Thyroid gland (tissue), 4 donors: Measurements from ENCODE around the gene ARHGEF28. TPM values are rescaled to one million over a fixed set of nuclear protein-coding genes. Genes with fewer than 3 reads are reported as not detected.

Source experiments
- DNase-seq, 2 donors: peaks; one replicate each; pipeline ENCODE4 v3.0.0-alpha.2; 2019
- H3K27ac ChIP-seq, 3 donors: fragments of 200-600 bp; sonication (generic); 1 replicate in 2 of 3; 2 replicates in 1 of 3; pipeline ENCODE4 v1.5.1; 2016 to 2019; ENCODE audit warnings: mild to moderate bottlenecking in 1 of 3, moderate library complexity in 1 of 3
- H3K27me3 ChIP-seq: fragments of 200-600 bp; sonication (generic); one replicate; pipeline ENCODE4 v1.5.1; 2019
- H3K36me3 ChIP-seq, 2 donors: fragments of 200-600 bp; sonication (generic); one replicate each; pipeline ENCODE4 v1.5.1; 2016 to 2019
- H3K4me1 ChIP-seq, 2 donors: fragments of 200-600 bp; sonication (generic); one replicate each; pipeline ENCODE4 v1.5.1; 2017 to 2019
- H3K4me3 ChIP-seq, 3 donors: fragments of 200-600 bp; sonication (generic); replicated peaks in 1 of 3; 1 replicate in 2 of 3; 2 replicates in 1 of 3; pipeline ENCODE4 v1.5.1; 2016; ENCODE audit warnings: mild to moderate bottlenecking in 1 of 3
- H3K9me3 ChIP-seq: fragments of 200-600 bp; sonication (generic); one replicate; pipeline ENCODE4 v1.5.1; 2017
- CTCF ChIP-seq, 6 experiments: fragments of 200-600 bp in 3 of 6; fragments of 450-650 bp in 3 of 6; sonication (generic) in 3 of 6; IDR thresholded peaks; one replicate each; pipeline ENCODE4 v1.5.1; 2016 to 2019; ENCODE audit warnings: antibody characterized with exemption in 6 of 6, mild to moderate bottlenecking in 2 of 6, inconsistent platforms in 1 of 6, moderate library complexity in 1 of 6
- POLR2A ChIP-seq, 2 donors: fragments of 450-650 bp; IDR thresholded peaks; one replicate each; pipeline ENCODE4 v1.6.1; 2017; ENCODE audit warnings: antibody characterized with exemption in 2 of 2, mild to moderate bottlenecking in 2 of 2, moderate library complexity in 1 of 2
- whole genome bisulfite sequencing, 2 donors: methylation state at CpG; one replicate each; pipeline ENCODE4 v1.1.5; 2017; 5-methylcytosine and 5-hydroxymethylcytosine counted together
- intact Hi-C: fragments of 100-400 bp; cut with DNase I; formaldehyde crosslinking; loops from one replicate; pipeline ENCODE4 v1.15.1; 2023
- total RNA-seq, 4 donors: library from RNA; depleted of rRNA; stranded (reverse); fragments of >200 nt; gene quantifications; one replicate each; pipeline ENCODE4 v1.2.3, GENCODE V29; 2016

ARHGEF28 gene
- total RNA-seq, 4 donors from 2014 or later, result 43.6 to 58.8 (median 55.3) TPM

- intact Hi-C loops, result no loop called here
- 67% methylated on average over 8 of the region's 8 CpGs for WGBS, 2 donors
- H3K4me3 ChIP-seq, result no peak overlapping the region
- H3K27me3 ChIP-seq, result no peaks in the 10 kb centered on the region
- TF ChIP-seq CTCF (IDR thresholded peaks at IDR 0.05) (no peak), POLR2A (IDR thresholded peaks at IDR 0.05) (no peak)
- no peaks in the 10 kb centered on the region for H3K4me1 ChIP-seq
- H3K9me3 ChIP-seq, result no peaks in the 10 kb centered on the region
- DNase-seq, result no peak
- no peaks in the 10 kb centered on the region for H3K36me3 ChIP-seq
- no peak overlapping the region for H3K27ac ChIP-seq
These were observed 342.7 kb downstream of the ARHGEF28 start for GRCh38 chr5:73968729-73969128.

DNA sequence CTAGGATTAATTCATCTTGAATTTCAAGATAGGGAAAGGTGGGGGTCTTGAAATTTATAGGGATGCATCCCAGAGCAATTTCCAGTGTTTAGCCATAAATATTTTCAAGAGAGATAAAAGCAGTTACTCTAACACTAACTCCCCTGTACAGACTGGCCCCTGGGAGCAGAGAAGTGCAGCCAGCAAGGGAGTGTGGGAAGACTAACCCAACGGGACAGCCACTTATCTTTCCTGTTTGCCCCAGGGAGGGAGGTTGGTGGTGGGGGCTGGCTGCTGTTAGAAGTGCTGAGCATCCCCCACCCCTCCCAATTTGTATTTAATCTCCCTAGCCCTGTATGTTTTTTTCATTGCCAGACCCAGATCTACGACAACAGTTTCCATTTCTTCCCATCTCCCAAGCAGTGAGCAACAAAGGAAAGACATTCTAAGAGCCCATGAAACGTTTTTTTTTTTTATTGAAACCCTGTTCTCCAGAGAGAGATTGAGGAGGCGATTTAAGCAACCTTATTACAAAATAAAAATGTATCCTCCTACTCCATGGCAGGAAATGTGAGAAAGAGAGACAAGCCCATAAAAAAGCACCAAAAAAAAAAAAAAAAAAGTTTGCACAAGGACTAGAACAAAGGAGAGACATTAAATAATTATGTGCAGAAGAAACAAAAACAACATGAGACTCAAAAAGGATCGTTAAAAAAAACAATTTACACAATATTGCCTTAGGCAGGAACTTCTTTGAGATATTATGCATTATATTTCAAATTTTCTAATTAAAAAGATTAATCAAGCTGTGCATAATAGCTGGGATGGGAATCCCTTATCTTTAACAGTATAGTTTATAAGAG lies 343.4 kb downstream of the ARHGEF28 start:
- 37 to 41% methylated on average over 5 of the region's 5 CpGs for WGBS, 2 donors
- H3K4me3 ChIP-seq, result no peak overlapping the region
- no peaks in the 10 kb centered on the region for H3K36me3 ChIP-seq
- intact Hi-C loops, result no loop called here
- H3K9me3 ChIP-seq, result no peaks in the 10 kb centered on the region
- H3K4me1 ChIP-seq, result no peaks in the 10 kb centered on the region
- H3K27me3 ChIP-seq, result no peaks in the 10 kb centered on the region
- DNase-seq, result no peak
- no peak overlapping the region for H3K27ac ChIP-seq
- TF ChIP-seq CTCF (IDR thresholded peaks at IDR 0.05), result no peak

DNA sequence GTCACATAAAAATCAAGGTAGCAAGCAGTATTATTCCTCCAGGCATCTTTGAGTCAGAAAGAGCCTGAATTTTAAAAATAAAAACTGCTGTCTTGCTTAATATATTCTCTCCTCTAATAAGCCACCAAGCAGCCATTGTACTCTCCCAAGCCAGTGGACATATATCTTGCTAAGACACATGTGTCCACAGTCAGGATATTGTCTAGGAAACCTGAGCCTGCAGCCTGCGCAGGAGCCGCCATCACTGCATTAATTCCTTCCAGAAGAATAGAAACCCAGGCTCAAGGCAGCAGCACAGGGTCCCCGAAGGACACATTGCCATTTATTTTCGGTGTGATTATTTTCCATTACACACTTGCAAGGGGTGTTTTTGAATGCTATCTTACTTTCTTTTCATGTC lies 345.3 kb downstream of the ARHGEF28 start:
- DNase-seq, result no peak
- TF ChIP-seq POLR2A (IDR thresholded peaks at IDR 0.05) (no peak), CTCF (IDR thresholded peaks at IDR 0.05) (no peak)
- no peak overlapping the region for H3K27ac ChIP-seq
- no peaks in the 10 kb centered on the region for H3K27me3 ChIP-seq
- intact Hi-C loops, result no loop called here
- no peak overlapping the region for H3K4me3 ChIP-seq
- no peaks in the 10 kb centered on the region for H3K9me3 ChIP-seq
- H3K4me1 ChIP-seq, result no peaks in the 10 kb centered on the region
- no peaks in the 10 kb centered on the region for H3K36me3 ChIP-seq
- 90 to 93% methylated on average over 4 of the region's 4 CpGs for WGBS, 2 donors

- no peaks in the 10 kb centered on the region for H3K4me1 ChIP-seq
- no peaks in the 10 kb centered on the region for H3K27me3 ChIP-seq
- WGBS, 2 donors, result 91 to 92% methylated on average over 3 of the region's 3 CpGs
- TF ChIP-seq POLR2A (IDR thresholded peaks at IDR 0.05), result no peak
- H3K9me3 ChIP-seq, result no peaks in the 10 kb centered on the region
- intact Hi-C loops, result no loop called here
- H3K27ac ChIP-seq, result no peak overlapping the region
- H3K4me3 ChIP-seq, result no peak overlapping the region
- no peaks in the 10 kb centered on the region for H3K36me3 ChIP-seq
- DNase-seq, result no peak
These were observed 347.1 kb downstream of the ARHGEF28 start for GRCh38 chr5:73973135-73973534.

GRCh38 chr5:73974871-73975360 lies 348.9 kb downstream of the ARHGEF28 start:
- H3K36me3 ChIP-seq, result no peaks in the 10 kb centered on the region
- DNase-seq, result no peak
- no peaks in the 10 kb centered on the region for H3K9me3 ChIP-seq
- WGBS, 2 donors, result 58 to 81% methylated on average over 4 of the region's 4 CpGs
- no peak overlapping the region for H3K27ac ChIP-seq
- no peaks in the 10 kb centered on the region for H3K27me3 ChIP-seq
- intact Hi-C loops, result no loop called here
- no peak overlapping the region for H3K4me3 ChIP-seq
- H3K4me1 ChIP-seq, result no peaks in the 10 kb centered on the region
- TF ChIP-seq CTCF (IDR thresholded peaks at IDR 0.05) (no peak), POLR2A (IDR thresholded peaks at IDR 0.05) (no peak)
